GM12878 (cell line): Measurements from ENCODE around the gene MS4A1. TPM values are rescaled to one million over a fixed set of nuclear protein-coding genes. Genes with fewer than 3 reads are reported as not detected.

Experiments used
- ATF2 ChIP-seq: IDR thresholded peaks from 2 replicates; pipeline ENCODE4 v1.6.1; 2012; ENCODE audit warnings: low read length, inconsistent platforms
- BHLHE40 ChIP-seq, 2 experiments: fragments of 450-650 bp in 1 of 2; IDR thresholded peaks; 2 replicates each; pipeline ENCODE4 v1.6.1; 2011 to 2017; ENCODE audit warnings: low read depth in 2 of 2, borderline replicate concordance in 1 of 2, improper control_type of control experiment in 1 of 2, low read length in 1 of 2, mild to moderate bottlenecking in 1 of 2
- CREB1 ChIP-seq: IDR thresholded peaks from 2 replicates; pipeline ENCODE4 v1.6.1; 2012; ENCODE audit warnings: low read depth, mild to moderate bottlenecking, inconsistent platforms
- DPF2 ChIP-seq: fragments of 450-650 bp; IDR thresholded peaks from 2 replicates; pipeline ENCODE4 v1.6.1; 2017; ENCODE audit warnings: mild to moderate bottlenecking
- EP300 ChIP-seq, 2 experiments: fragments of 150-350 bp in 1 of 2; IDR thresholded peaks; 2 replicates each; pipeline ENCODE4 v1.6.1; 2011 to 2012; ENCODE audit warnings: low read depth in 2 of 2, low read length in 2 of 2, borderline replicate concordance in 1 of 2, improper control_type of control experiment in 1 of 2, inconsistent platforms in 1 of 2; ENCODE audit not compliant: control insufficient read depth in 1 of 2
- EZH2 ChIP-seq: IDR thresholded peaks from 2 replicates; pipeline ENCODE4 v1.6.1; 2012; ENCODE audit warnings: low read depth, mild to moderate bottlenecking, control low read depth, inconsistent platforms, low read length, borderline replicate concordance; ENCODE audit not compliant: control insufficient read depth
- HDAC2 ChIP-seq: fragments of 200-600 bp; sonication (generic); IDR thresholded peaks from 2 replicates; pipeline ENCODE4 v1.6.1; 2017
- JUND ChIP-seq: IDR thresholded peaks from 2 replicates; pipeline ENCODE4 v1.6.1; 2012; ENCODE audit warnings: low read depth, mild to moderate bottlenecking, low read length, improper control_type of control experiment, moderate library complexity
- KDM1A ChIP-seq: fragments of 200-600 bp; sonication (generic); IDR thresholded peaks from 2 replicates; pipeline ENCODE4 v1.6.1; 2016; ENCODE audit warnings: borderline replicate concordance
- LARP7 ChIP-seq: fragments of 450-650 bp; IDR thresholded peaks from 2 replicates; pipeline ENCODE4 v1.6.1; 2017; ENCODE audit warnings: mild to moderate bottlenecking
- MYB ChIP-seq: fragments of 150-350 bp; IDR thresholded peaks from 2 replicates; pipeline ENCODE4 v1.6.1; 2014; ENCODE audit warnings: mild to moderate bottlenecking, low read depth, low read length, borderline replicate concordance
- MYC ChIP-seq: IDR thresholded peaks from 2 replicates; pipeline ENCODE4 v1.6.1; 2011; ENCODE audit warnings: mild to moderate bottlenecking, low read length, moderate library complexity, inconsistent platforms; ENCODE audit not compliant: insufficient read depth, insufficient replicate concordance, insufficient read length, severe bottlenecking
- NFYB ChIP-seq: IDR thresholded peaks from 2 replicates; pipeline ENCODE4 v1.6.1; 2011; ENCODE audit warnings: low read depth, mild to moderate bottlenecking, low read length, improper control_type of control experiment, moderate library complexity; ENCODE audit not compliant: insufficient read depth
- NR2F1 ChIP-seq: fragments of 450-650 bp; conservative IDR thresholded peaks from 2 replicates; pipeline ENCODE4 v1.6.1; 2017; ENCODE audit warnings: mild to moderate bottlenecking
- NRF1 ChIP-seq: conservative IDR thresholded peaks from 2 replicates; pipeline ENCODE4 v1.6.1; 2011; ENCODE audit warnings: mild to moderate bottlenecking, low read depth, low read length, improper control_type of control experiment
- PAX5 ChIP-seq: IDR thresholded peaks from 2 replicates; pipeline ENCODE4 v1.6.1; 2011; ENCODE audit warnings: low read depth, low read length, borderline replicate concordance
- POU2F2 ChIP-seq: IDR thresholded peaks from 3 replicates; pipeline ENCODE4 v1.6.1; 2011; ENCODE audit warnings: low read depth, mild to moderate bottlenecking, low read length, borderline replicate concordance
- RELA ChIP-seq: fragments of 450-650 bp; IDR thresholded peaks from 2 replicates; pipeline ENCODE4 v1.8.0; 2014; ENCODE audit warnings: borderline replicate concordance; ENCODE audit not compliant: partially characterized antibody
- YY1 ChIP-seq: IDR thresholded peaks from 2 replicates; pipeline ENCODE4 v1.6.1; 2011; ENCODE audit warnings: low read depth, mild to moderate bottlenecking, low read length
- ZNF622 ChIP-seq: fragments of 450-650 bp; IDR thresholded peaks from 2 replicates; pipeline ENCODE4 v1.6.1; 2017; ENCODE audit warnings: mild to moderate bottlenecking, inconsistent platforms
- polyA plus RNA-seq, 11 experiments: library from polyadenylated mRNA; depleted of rRNA in 4 of 11; unstranded in 6 of 11; stranded (reverse) in 5 of 11; fragments of >200 nt; fragmentation: Nextera tagmentation in 4 of 11; fragmentation: Illumina TruSeq in 1 of 11; extraction: Ambion mirVana in 4 of 11; extraction: Trizol in 1 of 11; gene quantifications; 1 replicate in 1 of 11; 2 replicates in 10 of 11; pipeline versions ENCODE4 v1.2.1 to v1.2.3, GENCODE V29; 2011 to 2016; ENCODE audit warnings: inconsistent platforms in 2 of 11, missing spikeins in 2 of 11, low read depth in 1 of 11
- total RNA-seq, 4 experiments: library from RNA; depleted of rRNA in 3 of 4; stranded (reverse); fragments of >200 nt in 3 of 4; fragmentation: Illumina TruSeq in 1 of 4; extraction: Trizol in 1 of 4; gene quantifications; 2 replicates each; pipeline versions ENCODE4 v1.2.1 to v1.2.3, GENCODE V29; 2013 to 2021
- TF ChIP-seq, protein P1 (sequence below): IDR thresholded peaks from 2 replicates; pipeline ENCODE4 v1.6.1; 2011; ENCODE audit warnings: mild to moderate bottlenecking, low read depth, low read length, moderate library complexity; ENCODE audit not compliant: insufficient replicate concordance
- TF ChIP-seq, protein P2 (sequence below): fragments of 450-650 bp; IDR thresholded peaks from 2 replicates; pipeline ENCODE4 v1.6.1; 2014; ENCODE audit warnings: mild to moderate bottlenecking
- TF ChIP-seq, protein P3 (sequence below): fragments of 450-650 bp; IDR thresholded peaks from 2 replicates; pipeline ENCODE4 v1.6.1; 2017; ENCODE audit warnings: mild to moderate bottlenecking, moderate library complexity

Gene MS4A1
- total and polyA plus RNA-seq, 10 of the 15 experiments (the other 5 are each of a cell fraction or from before 2014, with no cell fraction given), result 329 to 2,106 (median 687) TPM

DNA sequence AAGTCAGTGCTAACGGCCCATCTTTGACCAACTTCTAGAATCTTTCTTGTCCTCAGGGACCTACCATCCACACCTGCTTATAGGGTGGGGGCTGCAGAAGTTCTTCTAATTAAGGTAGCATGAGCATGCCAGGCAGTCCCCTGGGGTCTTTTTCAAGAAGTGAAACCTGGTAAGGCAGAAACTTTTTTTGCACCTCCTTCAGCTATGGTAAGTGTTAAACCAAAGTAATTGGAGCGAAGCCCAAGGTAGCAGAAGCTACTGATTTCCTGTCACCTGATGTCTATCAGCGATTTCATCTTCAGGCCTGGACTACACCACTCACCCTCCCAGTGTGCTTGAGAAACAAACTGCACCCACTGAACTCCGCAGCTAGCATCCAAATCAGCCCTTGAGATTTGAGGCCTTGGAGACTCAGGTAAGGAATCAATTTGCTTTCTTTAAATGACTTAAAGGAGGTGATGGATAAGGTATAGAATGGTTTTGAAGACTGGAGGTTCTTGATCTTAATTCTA is at the start of gene MS4A1 (continued):
- no peak for TF ChIP-seq ZNF622
- TF ChIP-seq HDAC2, result no peak
- 0 out of 2 replicates have a peak, but pooled peaks have one; percentile 33 for TF ChIP-seq YY1
- TF ChIP-seq, protein P1, sequence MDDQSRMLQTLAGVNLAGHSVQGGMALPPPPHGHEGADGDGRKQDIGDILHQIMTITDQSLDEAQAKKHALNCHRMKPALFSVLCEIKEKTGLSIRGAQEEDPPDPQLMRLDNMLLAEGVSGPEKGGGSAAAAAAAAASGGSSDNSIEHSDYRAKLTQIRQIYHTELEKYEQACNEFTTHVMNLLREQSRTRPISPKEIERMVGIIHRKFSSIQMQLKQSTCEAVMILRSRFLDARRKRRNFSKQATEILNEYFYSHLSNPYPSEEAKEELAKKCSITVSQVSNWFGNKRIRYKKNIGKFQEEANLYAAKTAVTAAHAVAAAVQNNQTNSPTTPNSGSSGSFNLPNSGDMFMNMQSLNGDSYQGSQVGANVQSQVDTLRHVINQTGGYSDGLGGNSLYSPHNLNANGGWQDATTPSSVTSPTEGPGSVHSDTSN, result peak; percentile 49
- peak; percentile 94 to 95 for TF ChIP-seq BHLHE40 (IDR thresholded peaks at IDR 0.05; ENCODE audit: borderline replicate concordance in 1 of 2, low read depth in 2 of 2, low read length in 1 of 2)
- TF ChIP-seq LARP7, result peak; percentile 41; the same call in 1 of the 2 replicates
- TF ChIP-seq, protein P2, sequence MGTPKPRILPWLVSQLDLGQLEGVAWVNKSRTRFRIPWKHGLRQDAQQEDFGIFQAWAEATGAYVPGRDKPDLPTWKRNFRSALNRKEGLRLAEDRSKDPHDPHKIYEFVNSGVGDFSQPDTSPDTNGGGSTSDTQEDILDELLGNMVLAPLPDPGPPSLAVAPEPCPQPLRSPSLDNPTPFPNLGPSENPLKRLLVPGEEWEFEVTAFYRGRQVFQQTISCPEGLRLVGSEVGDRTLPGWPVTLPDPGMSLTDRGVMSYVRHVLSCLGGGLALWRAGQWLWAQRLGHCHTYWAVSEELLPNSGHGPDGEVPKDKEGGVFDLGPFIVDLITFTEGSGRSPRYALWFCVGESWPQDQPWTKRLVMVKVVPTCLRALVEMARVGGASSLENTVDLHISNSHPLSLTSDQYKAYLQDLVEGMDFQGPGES, result no peak
- no peak for TF ChIP-seq NRF1
- TF ChIP-seq ATF2, result peak; percentile 93
- peak; percentile 91; the same call in 1 of the 2 replicates for TF ChIP-seq PAX5
- peak; percentile 98 to 99 for TF ChIP-seq EP300 (IDR thresholded peaks at IDR 0.05; ENCODE audit: borderline replicate concordance in 1 of 2, control insufficient read depth in 1 of 2, low read depth in 2 of 2, low read length in 2 of 2)
- peak; percentile 99 for TF ChIP-seq DPF2
- 0 out of 2 replicates have a peak, but pooled peaks have one; percentile 66 for TF ChIP-seq JUND
- TF ChIP-seq POU2F2, result peak; percentile 85
- peak; percentile 81 for TF ChIP-seq NR2F1
- TF ChIP-seq EZH2, result no peak
- TF ChIP-seq MYC, result no peak
- TF ChIP-seq RELA, result peak; percentile 75
- TF ChIP-seq KDM1A, result no peak
- TF ChIP-seq, protein P3, sequence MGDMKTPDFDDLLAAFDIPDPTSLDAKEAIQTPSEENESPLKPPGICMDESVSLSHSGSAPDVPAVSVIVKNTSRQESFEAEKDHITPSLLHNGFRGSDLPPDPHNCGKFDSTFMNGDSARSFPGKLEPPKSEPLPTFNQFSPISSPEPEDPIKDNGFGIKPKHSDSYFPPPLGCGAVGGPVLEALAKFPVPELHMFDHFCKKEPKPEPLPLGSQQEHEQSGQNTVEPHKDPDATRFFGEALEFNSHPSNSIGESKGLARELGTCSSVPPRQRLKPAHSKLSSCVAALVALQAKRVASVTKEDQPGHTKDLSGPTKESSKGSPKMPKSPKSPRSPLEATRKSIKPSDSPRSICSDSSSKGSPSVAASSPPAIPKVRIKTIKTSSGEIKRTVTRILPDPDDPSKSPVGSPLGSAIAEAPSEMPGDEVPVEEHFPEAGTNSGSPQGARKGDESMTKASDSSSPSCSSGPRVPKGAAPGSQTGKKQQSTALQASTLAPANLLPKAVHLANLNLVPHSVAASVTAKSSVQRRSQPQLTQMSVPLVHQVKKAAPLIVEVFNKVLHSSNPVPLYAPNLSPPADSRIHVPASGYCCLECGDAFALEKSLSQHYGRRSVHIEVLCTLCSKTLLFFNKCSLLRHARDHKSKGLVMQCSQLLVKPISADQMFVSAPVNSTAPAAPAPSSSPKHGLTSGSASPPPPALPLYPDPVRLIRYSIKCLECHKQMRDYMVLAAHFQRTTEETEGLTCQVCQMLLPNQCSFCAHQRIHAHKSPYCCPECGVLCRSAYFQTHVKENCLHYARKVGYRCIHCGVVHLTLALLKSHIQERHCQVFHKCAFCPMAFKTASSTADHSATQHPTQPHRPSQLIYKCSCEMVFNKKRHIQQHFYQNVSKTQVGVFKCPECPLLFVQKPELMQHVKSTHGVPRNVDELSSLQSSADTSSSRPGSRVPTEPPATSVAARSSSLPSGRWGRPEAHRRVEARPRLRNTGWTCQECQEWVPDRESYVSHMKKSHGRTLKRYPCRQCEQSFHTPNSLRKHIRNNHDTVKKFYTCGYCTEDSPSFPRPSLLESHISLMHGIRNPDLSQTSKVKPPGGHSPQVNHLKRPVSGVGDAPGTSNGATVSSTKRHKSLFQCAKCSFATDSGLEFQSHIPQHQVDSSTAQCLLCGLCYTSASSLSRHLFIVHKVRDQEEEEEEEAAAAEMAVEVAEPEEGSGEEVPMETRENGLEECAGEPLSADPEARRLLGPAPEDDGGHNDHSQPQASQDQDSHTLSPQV, result no peak
- TF ChIP-seq MYB, result peak; percentile 81; the same call in 1 of the 2 replicates
- no peak for TF ChIP-seq NFYB
- TF ChIP-seq CREB1, result peak; percentile 57; the same call in 1 of the 2 replicates
